Measurements from ENCODE around the gene MPO. TPM values are rescaled to one million over a fixed set of nuclear protein-coding genes. Genes with fewer than 3 reads are reported as not detected.

MPO gene
- total and polyA plus RNA-seq, 9 of the 15 experiments (the other 6 are each of a cell fraction or from before 2014, with no cell fraction given) = 0.04 to 0.47 (median 0.39) TPM; not detected in 6

DNA sequence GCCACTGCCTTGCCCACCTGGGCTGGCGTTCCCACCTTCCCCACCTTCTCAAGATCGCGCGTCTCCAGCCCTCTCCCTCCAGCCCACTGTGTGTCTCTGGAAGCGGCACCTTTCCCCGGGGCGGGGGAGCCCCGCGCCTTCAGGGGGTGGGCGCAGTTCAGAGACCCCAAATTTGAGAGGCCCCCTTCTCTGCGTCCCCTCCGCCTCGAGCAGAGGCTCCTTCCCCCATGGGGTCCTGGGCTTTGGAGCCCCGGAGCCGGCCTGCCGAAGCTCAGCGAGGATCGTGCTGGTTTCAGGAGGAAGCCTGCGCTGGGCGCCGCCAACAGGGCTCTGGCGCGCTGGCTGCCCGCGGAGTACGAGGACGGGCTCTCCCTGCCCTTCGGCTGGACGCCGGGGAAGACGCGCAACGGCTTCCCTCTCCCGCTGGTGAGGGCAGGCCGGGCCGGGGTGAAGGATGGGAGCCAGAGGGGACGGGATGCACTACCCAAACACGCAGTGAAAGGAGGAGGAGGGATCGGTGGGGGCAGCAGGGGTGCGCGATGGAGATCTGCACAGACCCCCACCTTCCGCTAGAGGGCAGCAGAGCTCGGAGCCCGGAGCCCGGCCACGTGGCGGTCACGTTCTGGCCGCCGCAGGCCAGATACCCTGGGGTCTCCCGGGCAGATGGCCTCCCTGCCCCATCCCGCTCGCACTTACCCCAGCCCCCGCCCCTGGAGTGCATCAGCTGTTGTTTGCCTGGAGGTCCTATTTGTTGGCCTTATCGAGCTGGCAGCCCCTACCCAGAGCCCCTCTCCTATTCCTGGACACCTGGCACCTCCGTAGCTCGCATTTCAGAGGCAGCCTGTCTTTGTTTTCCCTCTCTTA, 31.2 kb downstream of the MPO start (continued):
- TF ChIP-seq RREB1 (CRISPR knock-in tag; IDR thresholded peaks at IDR 0.05) = no peak
- TF ChIP-seq, protein P1, sequence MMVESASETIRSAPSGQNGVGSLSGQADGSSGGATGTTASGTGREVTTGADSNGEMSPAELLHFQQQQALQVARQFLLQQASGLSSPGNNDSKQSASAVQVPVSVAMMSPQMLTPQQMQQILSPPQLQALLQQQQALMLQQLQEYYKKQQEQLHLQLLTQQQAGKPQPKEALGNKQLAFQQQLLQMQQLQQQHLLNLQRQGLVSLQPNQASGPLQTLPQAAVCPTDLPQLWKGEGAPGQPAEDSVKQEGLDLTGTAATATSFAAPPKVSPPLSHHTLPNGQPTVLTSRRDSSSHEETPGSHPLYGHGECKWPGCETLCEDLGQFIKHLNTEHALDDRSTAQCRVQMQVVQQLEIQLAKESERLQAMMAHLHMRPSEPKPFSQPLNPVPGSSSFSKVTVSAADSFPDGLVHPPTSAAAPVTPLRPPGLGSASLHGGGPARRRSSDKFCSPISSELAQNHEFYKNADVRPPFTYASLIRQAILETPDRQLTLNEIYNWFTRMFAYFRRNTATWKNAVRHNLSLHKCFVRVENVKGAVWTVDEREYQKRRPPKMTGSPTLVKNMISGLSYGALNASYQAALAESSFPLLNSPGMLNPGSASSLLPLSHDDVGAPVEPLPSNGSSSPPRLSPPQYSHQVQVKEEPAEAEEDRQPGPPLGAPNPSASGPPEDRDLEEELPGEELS (CRISPR knock-in tag; IDR thresholded peaks at IDR 0.05; ENCODE audit: borderline replicate concordance) = peak; percentile 85; the same call in 1 of the 2 replicates
- TF ChIP-seq ZNF354B (CRISPR knock-in tag; IDR thresholded peaks at IDR 0.05) = no peak
- no peak for TF ChIP-seq BRF1 (IDR thresholded peaks at IDR 0.05; ENCODE audit: borderline replicate concordance, extremely low read depth, insufficient read length)
- TF ChIP-seq ZNF347 (CRISPR knock-in tag; IDR thresholded peaks at IDR 0.05; ENCODE audit: low read depth) = no peak
- peak; percentile 67 for TF ChIP-seq SMC3 (conservative IDR thresholded peaks at IDR 0.05; ENCODE audit: insufficient read depth, low read depth, low read length)
- TF ChIP-seq SRSF7 (optimal IDR thresholded peaks at IDR 0.05; ENCODE audit: low read depth, low read length) = no peak
- no peak for TF ChIP-seq KLF13 (tag; IDR thresholded peaks at IDR 0.05; ENCODE audit: borderline replicate concordance, low read depth)
- TF ChIP-seq ZNF551 (CRISPR knock-in tag; IDR thresholded peaks at IDR 0.05) = no peak
- no peak for TF ChIP-seq TAF7 (tag; IDR thresholded peaks at IDR 0.05)
- TF ChIP-seq MBD2 (IDR thresholded peaks at IDR 0.05; ENCODE audit: borderline replicate concordance, low read depth) = no peak
- TF ChIP-seq NUFIP1 (IDR thresholded peaks at IDR 0.05; ENCODE audit: partially characterized antibody) = no peak
- TF ChIP-seq, protein P2, sequence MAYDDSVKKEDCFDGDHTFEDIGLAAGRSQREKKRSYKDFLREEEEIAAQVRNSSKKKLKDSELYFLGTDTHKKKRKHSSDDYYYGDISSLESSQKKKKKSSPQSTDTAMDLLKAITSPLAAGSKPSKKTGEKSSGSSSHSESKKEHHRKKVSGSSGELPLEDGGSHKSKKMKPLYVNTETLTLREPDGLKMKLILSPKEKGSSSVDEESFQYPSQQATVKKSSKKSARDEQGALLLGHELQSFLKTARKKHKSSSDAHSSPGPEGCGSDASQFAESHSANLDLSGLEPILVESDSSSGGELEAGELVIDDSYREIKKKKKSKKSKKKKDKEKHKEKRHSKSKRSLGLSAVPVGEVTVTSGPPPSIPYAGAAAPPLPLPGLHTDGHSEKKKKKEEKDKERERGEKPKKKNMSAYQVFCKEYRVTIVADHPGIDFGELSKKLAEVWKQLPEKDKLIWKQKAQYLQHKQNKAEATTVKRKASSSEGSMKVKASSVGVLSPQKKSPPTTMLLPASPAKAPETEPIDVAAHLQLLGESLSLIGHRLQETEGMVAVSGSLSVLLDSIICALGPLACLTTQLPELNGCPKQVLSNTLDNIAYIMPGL (CRISPR knock-in tag; IDR thresholded peaks at IDR 0.05) = no peak
- TF ChIP-seq SAFB2 (IDR thresholded peaks at IDR 0.05; ENCODE audit: borderline replicate concordance, low read depth, low read length, severe bottlenecking) = no peak
- TF ChIP-seq PCBP1 (IDR thresholded peaks at IDR 0.05; ENCODE audit: low read depth, low read length, poor library complexity, severe bottlenecking) = peak; percentile 55
